ENCODE results near the gene PPP1R9B.

Gene PPP1R9B, protein sequence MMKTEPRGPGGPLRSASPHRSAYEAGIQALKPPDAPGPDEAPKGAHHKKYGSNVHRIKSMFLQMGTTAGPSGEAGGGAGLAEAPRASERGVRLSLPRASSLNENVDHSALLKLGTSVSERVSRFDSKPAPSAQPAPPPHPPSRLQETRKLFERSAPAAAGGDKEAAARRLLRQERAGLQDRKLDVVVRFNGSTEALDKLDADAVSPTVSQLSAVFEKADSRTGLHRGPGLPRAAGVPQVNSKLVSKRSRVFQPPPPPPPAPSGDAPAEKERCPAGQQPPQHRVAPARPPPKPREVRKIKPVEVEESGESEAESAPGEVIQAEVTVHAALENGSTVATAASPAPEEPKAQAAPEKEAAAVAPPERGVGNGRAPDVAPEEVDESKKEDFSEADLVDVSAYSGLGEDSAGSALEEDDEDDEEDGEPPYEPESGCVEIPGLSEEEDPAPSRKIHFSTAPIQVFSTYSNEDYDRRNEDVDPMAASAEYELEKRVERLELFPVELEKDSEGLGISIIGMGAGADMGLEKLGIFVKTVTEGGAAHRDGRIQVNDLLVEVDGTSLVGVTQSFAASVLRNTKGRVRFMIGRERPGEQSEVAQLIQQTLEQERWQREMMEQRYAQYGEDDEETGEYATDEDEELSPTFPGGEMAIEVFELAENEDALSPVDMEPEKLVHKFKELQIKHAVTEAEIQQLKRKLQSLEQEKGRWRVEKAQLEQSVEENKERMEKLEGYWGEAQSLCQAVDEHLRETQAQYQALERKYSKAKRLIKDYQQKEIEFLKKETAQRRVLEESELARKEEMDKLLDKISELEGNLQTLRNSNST

DNA sequence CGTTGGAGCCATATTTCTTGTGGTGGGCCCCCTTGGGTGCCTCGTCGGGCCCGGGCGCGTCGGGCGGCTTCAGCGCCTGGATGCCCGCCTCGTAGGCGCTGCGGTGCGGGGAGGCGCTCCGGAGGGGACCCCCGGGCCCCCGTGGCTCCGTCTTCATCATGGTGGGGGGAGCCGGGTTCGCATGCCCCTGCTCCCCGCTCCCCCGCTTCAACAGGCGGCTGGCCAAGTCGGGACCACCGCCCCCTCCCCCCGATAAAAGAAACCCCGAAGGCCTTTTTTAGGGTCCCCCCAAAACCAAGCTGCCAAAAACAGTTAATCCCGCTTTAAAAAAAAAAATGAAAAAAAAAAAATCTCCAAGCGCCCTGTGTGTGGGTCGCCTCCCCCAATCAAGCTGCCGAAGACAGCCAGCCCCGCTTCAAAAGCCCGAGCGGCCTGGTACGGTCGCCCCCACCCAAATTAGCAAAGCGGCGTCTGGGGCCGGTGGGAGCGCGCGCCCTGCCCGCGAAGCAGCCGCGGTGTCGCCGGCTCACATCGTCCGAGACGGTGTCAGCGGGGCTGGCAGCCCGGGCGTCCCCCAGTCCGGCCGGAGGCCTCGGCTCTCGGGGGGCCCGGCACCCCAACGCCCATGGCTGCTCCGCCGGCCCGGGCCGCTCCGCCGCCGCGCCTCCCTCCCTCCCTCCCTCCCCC is at the start of gene PPP1R9B:
Gene PPP1R9B (minus strand): TSS at position 324 of the 687 bp plus-strand sequence. CDS start 164 bp downstream, at position 160.
- Mint-ChIP-seq H3K27ac (peak within 1 kb of the TSS; percentile 96), H3K4me3 (peak within 1 kb of the TSS; percentile 94), H3K36me3 (ENCODE audit: low read depth) (peaks cover 12% of the 10 kb centered on the region), H3K4me1 (ENCODE audit: low read depth) (peaks cover 53% of the 10 kb centered on the region), H3K9me3 (no peaks in the 10 kb centered on the region), H3K27me3 (no peaks in the 10 kb centered on the region)

DNA sequence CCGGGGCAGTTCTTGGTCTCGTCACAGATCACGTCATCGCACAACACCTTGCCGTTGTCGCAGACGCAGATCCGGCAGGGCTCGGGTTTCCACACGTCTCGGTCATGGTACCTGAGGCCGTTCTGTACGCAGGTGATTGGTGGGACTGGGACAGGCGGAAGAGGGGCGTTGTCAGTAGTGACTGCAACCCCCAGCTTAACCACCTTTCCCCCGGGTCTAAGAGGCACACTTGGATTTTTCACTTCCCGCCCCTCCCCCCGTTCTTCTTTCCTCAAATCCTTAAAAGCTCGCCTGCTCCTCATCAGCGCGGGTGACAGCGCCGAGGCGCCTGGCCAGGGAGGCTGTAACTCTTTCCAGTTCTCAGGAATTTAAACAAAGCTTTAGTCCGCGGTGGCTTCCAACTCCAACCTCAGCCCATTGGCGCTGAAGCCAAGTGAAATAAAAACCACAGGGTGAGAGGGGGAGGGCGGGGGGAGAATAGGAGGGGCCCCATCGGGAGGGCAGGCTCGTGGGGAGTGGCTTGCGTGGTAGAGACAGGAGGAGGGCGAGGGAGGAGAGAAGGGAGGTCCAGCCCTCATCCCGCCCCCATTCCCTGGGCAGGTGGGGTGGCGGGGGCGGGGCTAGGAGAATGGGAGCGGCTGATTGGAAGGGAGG is 49.5 kb upstream of the PPP1R9B start:
- Mint-ChIP-seq H3K4me3 (peak overlapping the region; percentile 72), H3K9me3 (no peaks in the 10 kb centered on the region), H3K27ac (no peak overlapping the region), H3K27me3 (peaks cover 41% of the 10 kb centered on the region), H3K4me1 (ENCODE audit: low read depth) (peaks cover 23% of the 10 kb centered on the region), H3K36me3 (ENCODE audit: low read depth) (no peaks in the 10 kb centered on the region)

DNA sequence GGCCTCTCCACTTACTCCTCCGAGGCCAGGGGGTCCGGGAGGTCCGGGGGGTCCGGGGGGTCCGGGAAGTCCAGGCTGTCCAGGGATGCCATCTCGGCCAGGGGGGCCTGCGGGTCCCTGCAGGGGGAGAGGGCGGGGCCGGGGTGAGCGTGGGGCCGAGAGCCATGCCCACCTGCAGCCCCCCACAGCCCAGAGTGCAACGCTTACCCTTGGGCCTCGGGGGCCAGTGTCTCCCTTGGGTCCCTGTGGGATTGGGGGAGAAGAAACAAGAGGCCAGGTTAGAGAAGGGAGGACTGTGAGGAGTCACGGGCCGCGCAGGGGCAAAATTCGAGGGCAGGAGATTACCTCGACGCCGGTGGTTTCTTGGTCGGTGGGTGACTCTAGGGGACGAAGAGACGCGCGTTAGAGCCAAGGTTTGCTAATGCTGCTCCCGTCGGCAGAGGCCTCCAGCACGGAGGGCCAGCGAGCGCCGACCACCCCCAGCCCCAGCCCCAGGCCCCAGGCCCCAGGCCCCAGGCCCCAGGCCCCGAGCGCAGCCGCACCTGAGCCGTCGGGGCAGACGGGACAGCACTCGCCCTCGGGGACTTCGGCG is 48.8 kb upstream of the PPP1R9B start:
- peak overlapping the region; percentile 72 for H3K4me3 Mint-ChIP-seq
- peaks cover 38% of the 10 kb centered on the region for H3K27me3 Mint-ChIP-seq
- no peaks in the 10 kb centered on the region for H3K9me3 Mint-ChIP-seq
- peaks cover 23% of the 10 kb centered on the region for H3K4me1 Mint-ChIP-seq (ENCODE audit: low read depth)
- no peaks in the 10 kb centered on the region for H3K36me3 Mint-ChIP-seq (ENCODE audit: low read depth)
- no peak overlapping the region for H3K27ac Mint-ChIP-seq

DNA sequence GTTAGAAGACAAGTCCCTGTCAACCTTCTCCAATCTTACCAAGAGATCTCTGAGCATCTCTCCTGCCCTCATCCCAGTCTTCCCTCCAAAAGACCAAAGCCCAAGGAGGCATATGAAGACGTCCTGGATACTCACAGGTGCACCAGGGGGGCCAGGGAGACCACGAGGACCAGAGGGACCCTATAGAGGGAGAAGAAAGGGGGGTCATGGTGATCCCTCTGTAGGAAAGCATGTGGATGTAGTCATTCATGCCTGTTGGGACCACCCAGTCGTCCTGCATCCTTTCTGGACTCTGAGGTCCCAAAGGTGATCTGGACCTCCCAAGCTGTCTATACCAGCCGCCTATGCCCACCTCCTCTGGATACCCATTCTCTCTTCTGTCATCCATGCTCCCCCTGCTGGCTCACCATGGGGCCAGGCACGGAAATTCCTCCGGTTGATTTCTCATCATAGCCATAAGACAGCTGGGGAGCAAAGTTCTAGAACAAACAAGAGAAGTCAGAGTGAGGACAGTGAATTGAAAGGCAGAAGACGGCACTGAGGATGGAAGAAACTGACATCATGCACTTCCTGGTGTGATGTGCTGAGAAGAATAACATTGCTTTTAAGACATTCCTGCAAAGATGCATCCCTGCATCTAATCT is 47.7 kb upstream of the PPP1R9B start:
- Mint-ChIP-seq H3K9me3 (no peaks in the 10 kb centered on the region), H3K27ac (no peak overlapping the region), H3K4me1 (ENCODE audit: low read depth) (peaks cover 24% of the 10 kb centered on the region), H3K36me3 (ENCODE audit: low read depth) (no peaks in the 10 kb centered on the region), H3K4me3 (no peak overlapping the region), H3K27me3 (peaks cover 32% of the 10 kb centered on the region)

DNA sequence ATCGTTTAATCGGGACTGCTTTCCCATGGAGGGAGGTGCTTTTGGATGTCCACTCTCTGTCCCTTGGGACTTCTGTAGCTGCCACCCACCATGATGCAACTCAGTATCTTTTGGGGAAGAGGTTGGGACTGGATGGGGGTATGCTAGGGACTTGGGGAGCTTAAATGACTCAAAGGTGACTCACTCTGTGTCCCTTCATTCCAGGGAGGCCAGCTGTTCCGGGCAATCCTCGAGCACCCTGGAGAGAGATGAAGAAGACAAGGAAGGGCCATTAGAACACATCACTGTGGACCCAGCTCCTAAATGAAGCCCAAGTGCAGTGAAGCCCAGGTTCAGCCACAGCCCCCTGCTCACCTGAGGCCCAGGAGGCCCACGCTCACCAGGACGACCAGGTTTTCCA is 46.3 kb upstream of the PPP1R9B start:
- Mint-ChIP-seq H3K9me3 (no peaks in the 10 kb centered on the region), H3K36me3 (ENCODE audit: low read depth) (no peaks in the 10 kb centered on the region), H3K4me1 (ENCODE audit: low read depth) (peaks cover 32% of the 10 kb centered on the region), H3K27ac (no peak overlapping the region), H3K4me3 (no peak overlapping the region), H3K27me3 (peaks cover 19% of the 10 kb centered on the region)

DNA sequence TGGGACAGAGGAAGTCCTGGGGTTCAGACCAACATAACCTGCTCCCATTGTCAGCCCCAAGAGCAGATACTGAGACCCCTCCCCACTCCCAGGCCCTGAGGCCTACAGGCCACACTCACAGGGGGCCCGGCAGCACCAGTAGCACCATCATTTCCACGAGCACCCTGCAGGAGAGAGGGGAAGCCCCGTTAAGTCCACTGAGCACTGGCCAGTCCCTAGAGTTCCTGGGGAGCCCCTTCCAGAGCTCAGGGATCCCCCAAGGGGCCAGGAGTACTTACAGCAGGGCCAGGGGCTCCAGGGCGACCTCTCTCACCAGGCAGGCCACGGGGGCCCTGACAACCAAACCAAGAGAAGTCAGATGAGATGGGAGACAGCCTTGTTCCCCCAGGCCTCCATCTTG is 45.6 kb upstream of the PPP1R9B start:
- Mint-ChIP-seq H3K27ac (no peak overlapping the region), H3K4me1 (ENCODE audit: low read depth) (peaks cover 28% of the 10 kb centered on the region), H3K36me3 (ENCODE audit: low read depth) (no peaks in the 10 kb centered on the region), H3K27me3 (peaks cover 14% of the 10 kb centered on the region), H3K4me3 (no peak overlapping the region), H3K9me3 (no peaks in the 10 kb centered on the region)

DNA sequence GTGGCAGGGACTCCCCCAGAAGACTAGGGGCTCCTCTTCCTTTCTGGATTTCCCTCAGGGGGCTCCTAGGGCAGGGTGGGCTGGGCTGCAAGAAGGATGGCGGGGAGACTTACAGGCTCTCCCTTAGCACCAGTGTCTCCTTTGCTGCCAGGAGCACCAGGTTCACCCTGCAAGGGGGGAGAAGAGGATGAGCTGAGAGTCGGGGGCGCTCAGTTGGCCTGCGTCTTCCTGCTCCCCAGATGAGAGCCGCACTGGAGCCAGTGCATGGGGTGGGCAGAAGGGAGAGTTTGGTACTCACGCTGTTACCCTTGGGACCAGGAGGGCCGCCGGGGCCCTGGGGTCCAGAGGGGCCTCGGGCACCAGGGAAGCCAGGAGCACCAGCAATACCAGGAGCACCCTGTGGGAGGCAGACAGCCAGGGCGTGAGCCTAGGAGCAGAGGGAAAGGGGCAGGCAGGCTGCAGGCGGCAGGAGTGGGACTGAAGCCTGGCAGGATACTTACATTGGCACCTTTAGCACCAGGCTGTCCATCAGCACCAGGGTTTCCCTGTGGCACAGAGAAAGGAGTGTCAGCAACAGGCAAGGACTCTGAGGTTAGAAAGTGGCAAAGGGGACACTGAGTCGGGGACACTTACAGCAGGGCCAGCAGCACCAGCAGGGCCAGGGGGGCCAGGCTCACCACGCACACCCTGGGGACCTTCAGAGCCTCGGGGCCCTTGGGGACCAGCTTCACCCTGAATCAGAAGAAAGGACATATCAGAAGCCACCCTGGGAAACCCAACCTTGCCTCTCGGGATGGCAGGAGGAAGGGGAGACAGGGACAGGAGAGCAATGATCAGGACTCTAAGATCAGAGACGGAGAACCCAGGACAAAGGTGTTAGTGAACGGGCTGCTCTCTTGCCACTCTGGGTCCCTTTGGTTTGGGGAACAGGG is 44.7 kb upstream of the PPP1R9B start:
- Mint-ChIP-seq H3K27me3 (peaks cover 9% of the 10 kb centered on the region), H3K36me3 (ENCODE audit: low read depth) (no peaks in the 10 kb centered on the region), H3K9me3 (no peaks in the 10 kb centered on the region), H3K4me3 (no peak overlapping the region), H3K27ac (no peak overlapping the region), H3K4me1 (ENCODE audit: low read depth) (peaks cover 23% of the 10 kb centered on the region)

DNA sequence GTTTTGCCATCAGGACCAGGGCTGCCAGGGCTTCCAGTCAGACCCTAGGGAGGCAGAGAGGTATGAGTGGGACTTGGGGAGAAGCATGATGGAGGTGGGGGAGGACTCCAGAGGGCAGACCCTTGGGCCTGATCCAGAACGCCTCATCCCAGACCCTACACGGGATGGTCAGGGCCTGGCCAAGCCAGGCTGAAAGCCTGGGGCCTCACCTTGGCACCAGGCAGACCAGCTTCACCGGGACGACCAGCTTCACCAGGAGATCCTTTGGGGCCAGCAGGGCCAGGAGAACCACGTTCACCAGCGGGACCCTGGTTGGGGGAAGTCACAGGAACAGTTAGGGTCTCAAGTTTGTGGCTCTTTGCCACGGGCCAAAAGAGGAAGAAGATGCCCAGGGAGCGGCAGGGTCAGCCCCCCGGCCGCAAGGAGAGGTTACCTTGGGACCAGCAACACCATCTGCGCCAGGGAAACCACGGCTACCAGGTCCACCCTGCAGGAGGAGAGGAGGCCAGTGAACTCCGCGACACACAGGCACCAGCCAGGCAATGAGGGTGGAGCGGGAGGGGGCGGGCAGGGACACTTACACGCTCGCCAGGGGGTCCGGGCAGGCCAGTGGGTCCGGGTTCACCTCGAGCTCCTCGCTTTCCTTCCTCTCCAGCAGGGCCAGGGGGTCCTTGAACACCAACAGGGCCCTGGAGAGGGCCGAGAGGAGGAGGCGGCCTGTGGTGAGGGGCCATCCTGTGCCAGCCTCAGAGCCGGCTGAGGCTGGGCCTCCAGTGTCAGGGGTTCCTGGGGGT is 43.9 kb upstream of the PPP1R9B start:
- Mint-ChIP-seq H3K27ac (no peak overlapping the region), H3K9me3 (no peaks in the 10 kb centered on the region), H3K4me3 (no peak overlapping the region), H3K27me3 (peaks cover 9% of the 10 kb centered on the region), H3K36me3 (ENCODE audit: low read depth) (no peaks in the 10 kb centered on the region), H3K4me1 (ENCODE audit: low read depth) (peaks cover 17% of the 10 kb centered on the region)

DNA sequence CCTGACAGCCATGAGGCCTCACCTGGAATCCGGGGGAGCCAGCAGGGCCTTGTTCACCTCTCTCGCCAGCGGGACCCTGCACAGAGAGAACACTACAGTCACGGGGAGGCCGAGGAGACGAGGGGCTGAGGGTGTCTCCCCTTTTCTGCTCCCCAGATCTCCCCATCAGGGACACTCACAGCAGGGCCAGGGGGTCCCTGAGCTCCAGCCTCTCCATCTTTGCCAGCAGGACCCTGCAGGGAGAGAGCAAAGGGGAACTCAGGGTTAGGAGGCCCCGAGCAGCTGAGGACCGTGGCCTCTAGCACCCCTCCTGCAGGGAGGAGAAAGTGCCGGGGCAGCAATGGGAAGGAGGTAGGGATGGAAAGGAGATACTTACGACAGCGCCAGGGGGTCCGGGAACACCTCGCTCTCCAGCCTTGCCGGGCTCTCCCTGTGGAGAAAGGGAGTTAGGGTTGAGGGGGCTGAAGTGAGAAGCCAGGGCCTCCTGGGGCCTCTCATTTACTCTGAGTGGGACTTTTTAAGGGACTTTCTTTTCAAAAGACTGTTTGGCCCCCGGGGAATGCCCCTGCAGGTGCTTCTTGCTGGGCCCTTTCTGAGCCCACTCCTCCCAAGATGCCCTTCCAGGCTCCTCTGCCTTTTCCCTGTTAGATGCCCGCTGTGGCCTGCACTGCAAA is 42.3 kb upstream of the PPP1R9B start:
- Mint-ChIP-seq H3K36me3 (ENCODE audit: low read depth) (no peaks in the 10 kb centered on the region), H3K27me3 (no peaks in the 10 kb centered on the region), H3K27ac (no peak overlapping the region), H3K9me3 (no peaks in the 10 kb centered on the region), H3K4me3 (no peak overlapping the region), H3K4me1 (ENCODE audit: low read depth) (peaks cover 9% of the 10 kb centered on the region)

DNA sequence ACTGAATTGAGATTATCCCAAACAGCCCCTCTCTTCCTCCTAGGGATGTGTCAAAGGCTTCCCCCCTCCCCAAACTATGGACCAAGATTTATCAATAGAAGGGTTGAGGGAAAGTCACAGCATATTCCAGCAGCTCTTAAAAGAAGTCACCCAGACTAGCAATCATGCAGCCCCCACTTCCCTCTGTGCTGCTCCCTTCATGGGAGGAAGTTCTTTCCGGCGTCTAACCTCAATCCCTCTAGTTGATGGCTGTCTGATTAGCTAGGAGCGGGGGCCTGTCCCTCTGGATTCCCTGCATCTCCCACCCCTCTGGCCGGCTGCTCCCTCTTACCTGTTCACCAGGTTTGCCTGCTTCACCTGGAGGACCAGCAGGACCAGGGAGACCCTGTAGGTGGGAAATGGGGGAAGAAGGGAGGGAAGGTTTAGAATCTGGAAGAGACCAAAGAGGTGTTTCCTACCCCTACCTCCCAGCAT is 41.7 kb upstream of the PPP1R9B start:
- Mint-ChIP-seq H3K27me3 (no peaks in the 10 kb centered on the region), H3K36me3 (ENCODE audit: low read depth) (no peaks in the 10 kb centered on the region), H3K4me3 (no peak overlapping the region), H3K27ac (no peak overlapping the region), H3K4me1 (ENCODE audit: low read depth) (peaks cover 9% of the 10 kb centered on the region), H3K9me3 (no peaks in the 10 kb centered on the region)

DNA sequence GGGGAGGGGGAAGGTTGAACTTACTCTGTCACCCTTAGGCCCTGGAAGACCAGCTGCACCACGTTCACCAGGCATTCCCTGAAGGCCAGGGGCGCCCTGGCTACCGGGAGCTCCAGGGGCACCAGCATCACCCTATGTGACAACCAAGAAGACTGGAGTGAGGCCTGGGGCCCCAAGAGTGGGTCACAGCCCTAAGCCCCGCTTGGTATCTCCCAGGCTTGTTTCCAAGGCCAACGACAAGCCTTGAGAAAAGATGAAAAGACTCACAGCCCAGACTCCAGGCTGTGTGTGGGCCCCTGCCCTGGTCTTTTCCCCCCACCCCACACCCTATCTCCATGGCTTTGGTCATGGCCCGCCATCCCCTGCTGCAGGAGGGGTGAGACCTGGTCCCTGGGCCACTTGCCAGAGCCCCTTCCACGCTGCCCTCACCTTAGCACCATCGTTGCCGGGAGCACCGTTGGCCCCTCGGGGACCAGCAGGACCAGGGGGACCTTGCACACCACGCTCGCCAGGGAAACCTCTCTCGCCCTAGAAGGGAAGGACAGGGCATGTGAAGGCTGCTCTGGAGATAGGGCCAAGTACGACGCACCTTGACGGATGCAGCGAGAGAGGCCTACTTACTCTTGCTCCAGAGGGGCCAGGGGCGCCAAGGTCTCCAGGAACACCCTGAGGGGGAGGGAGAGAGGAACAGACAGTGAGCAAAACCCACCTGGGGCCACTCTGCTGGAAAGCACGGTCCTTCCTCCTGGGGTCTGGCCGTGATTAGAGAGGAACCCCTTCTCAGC is 41.1 kb upstream of the PPP1R9B start:
- H3K36me3 Mint-ChIP-seq (ENCODE audit: low read depth), result no peaks in the 10 kb centered on the region
- H3K4me3 Mint-ChIP-seq, result no peak overlapping the region
- H3K27me3 Mint-ChIP-seq, result no peaks in the 10 kb centered on the region
- no peaks in the 10 kb centered on the region for H3K9me3 Mint-ChIP-seq
- peaks cover 9% of the 10 kb centered on the region for H3K4me1 Mint-ChIP-seq (ENCODE audit: low read depth)
- H3K27ac Mint-ChIP-seq, result no peak overlapping the region
